ENCODE results near the gene PHF14. TPM values are rescaled to one million over a fixed set of nuclear protein-coding genes. Genes with fewer than 3 reads are reported as not detected.
"Not testable (repeated sequence)": the region's sequence is repeated elsewhere in the genome, so short reads cannot be mapped to it uniquely, and the experiment has no call there.

Gene PHF14
- total and polyA plus RNA-seq, 4 donors = 6.9 to 24.4 (median 15.3) TPM

DNA sequence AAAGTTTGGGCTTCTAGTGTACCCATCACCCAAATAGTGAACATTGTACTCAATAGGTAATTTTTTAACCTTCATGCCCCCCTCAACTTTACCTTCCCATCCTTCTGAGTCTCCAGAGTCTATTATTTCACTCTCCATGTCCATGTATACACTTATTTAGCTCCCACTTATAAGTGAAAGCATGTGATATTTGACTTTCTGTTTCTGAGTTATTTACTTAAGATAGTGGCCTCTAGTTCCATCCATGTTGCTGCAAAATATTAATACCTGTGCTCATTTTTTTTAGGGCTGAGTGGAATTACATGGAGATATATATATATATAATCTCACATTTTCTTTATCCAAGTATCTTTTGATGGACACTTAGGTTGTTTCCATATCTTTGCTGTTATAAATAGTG lies 21.1 kb upstream of the PHF14 start:
- H3K9ac ChIP-seq (ENCODE audit: low read depth in 1 of 2, low read length in 2 of 2) = no peak overlapping the region
- TF ChIP-seq, protein P1, sequence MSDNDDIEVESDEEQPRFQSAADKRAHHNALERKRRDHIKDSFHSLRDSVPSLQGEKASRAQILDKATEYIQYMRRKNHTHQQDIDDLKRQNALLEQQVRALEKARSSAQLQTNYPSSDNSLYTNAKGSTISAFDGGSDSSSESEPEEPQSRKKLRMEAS (IDR thresholded peaks at IDR 0.05) = no peak
- TF ChIP-seq JUND (IDR thresholded peaks at IDR 0.05) = no peak
- no peaks in the 10 kb centered on the region for H3K9me3 ChIP-seq (ENCODE audit: control insufficient read depth in 4 of 4, low read length in 3 of 4)
- no peak overlapping the region for H3K27ac ChIP-seq (ENCODE audit: low read depth in 1 of 2, low read length in 2 of 2)
- H3K4me1 ChIP-seq (ENCODE audit: control insufficient read depth in 4 of 4, insufficient read depth in 4 of 4, low read length in 3 of 4) = no peaks in the 10 kb centered on the region
- H3K36me3 ChIP-seq (ENCODE audit: control insufficient read depth in 4 of 4, insufficient read depth in 3 of 4, low read depth in 1 of 4, low read length in 3 of 4) = no peaks in the 10 kb centered on the region
- H3K27me3 ChIP-seq (ENCODE audit: control insufficient read depth in 4 of 4, insufficient read depth in 4 of 4, low read length in 3 of 4) = no peaks in the 10 kb centered on the region
- DNase-seq (ENCODE audit: low spot score) = no peak
- H3K4me3 ChIP-seq (ENCODE audit: low read depth in 1 of 3, low read length in 3 of 3) = no peak overlapping the region

DNA sequence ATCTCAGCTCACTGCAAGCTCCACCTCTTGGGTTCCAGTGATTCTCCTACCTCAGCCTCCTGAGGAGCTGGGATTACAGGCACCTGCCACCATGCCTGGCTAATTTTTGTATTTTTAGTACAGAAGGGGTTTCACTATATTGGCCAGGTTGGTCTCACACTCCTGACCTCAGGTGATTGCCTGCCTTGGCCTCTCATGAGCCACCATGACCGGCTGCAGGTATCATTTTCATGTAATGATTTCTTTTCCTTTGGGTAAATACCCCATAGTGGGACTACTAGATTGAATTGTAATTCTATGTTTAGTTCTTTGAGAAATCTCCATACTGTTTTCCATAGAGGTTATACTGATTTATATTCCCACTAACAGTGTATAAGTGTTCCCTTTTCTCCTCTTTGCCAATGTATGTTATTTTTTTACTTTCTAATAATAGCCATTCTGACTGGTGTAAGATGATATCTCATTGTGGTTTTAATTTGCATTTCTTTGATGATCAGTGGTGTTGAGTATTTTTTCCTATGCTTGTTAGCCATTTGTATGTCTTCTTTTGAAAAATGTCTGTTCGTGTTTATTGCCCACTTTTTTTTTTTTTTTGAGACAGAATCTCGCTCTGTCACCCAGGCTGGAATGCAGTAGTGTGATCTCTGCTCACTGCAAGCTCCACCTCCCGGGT lies 20.5 kb upstream of the PHF14 start:
- H3K9ac ChIP-seq (ENCODE audit: low read depth in 1 of 2, low read length in 2 of 2); H3K4me3 ChIP-seq (ENCODE audit: low read depth in 1 of 3, low read length in 3 of 3); H3K27ac ChIP-seq (ENCODE audit: low read depth in 1 of 2, low read length in 2 of 2); H3K36me3 ChIP-seq (ENCODE audit: control insufficient read depth in 4 of 4, insufficient read depth in 3 of 4, low read depth in 1 of 4, low read length in 3 of 4); H3K27me3 ChIP-seq (ENCODE audit: control insufficient read depth in 4 of 4, insufficient read depth in 4 of 4, low read length in 3 of 4); H3K9me3 ChIP-seq (ENCODE audit: control insufficient read depth in 4 of 4, low read length in 3 of 4); DNase-seq (ENCODE audit: low spot score); H3K4me1 ChIP-seq (ENCODE audit: control insufficient read depth in 4 of 4, insufficient read depth in 4 of 4, low read length in 3 of 4): not testable (repeated sequence)
- WGBS = 88% methylated on average over 4 of the region's 4 CpGs

DNA sequence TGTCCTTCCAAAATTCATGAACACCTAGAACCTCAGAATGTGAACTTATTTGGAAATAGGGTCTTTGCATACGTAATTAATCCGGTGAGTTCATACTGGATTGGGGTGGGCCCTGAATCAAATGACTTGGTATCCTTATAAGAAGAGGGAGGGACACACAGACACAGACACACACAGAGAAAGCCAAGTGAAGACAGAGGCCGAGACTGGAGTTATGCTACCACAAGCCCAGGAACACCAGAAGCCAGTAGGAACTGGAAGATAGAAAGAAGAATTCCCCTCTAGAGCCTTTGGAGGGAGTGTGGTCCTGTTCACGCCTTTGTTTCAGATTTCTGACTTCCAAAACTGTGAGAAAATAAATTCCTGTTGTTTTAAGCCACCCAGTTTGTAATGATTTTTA lies 17.1 kb upstream of the PHF14 start:
- H3K4me1 ChIP-seq (ENCODE audit: control insufficient read depth in 4 of 4, insufficient read depth in 4 of 4, low read length in 3 of 4) = no peaks in the 10 kb centered on the region
- H3K27me3 ChIP-seq (ENCODE audit: control insufficient read depth in 4 of 4, insufficient read depth in 4 of 4, low read length in 3 of 4) = no peaks in the 10 kb centered on the region
- H3K4me3 ChIP-seq (ENCODE audit: low read depth in 1 of 3, low read length in 3 of 3) = no peak overlapping the region
- no peaks in the 10 kb centered on the region for H3K9me3 ChIP-seq (ENCODE audit: control insufficient read depth in 4 of 4, low read length in 3 of 4)
- DNase-seq (ENCODE audit: low spot score) = no peak
- 93% methylated on average over 4 of the region's 4 CpGs for WGBS
- H3K27ac ChIP-seq (ENCODE audit: low read depth in 1 of 2, low read length in 2 of 2) = no peak overlapping the region
- H3K36me3 ChIP-seq (ENCODE audit: control insufficient read depth in 4 of 4, insufficient read depth in 3 of 4, low read depth in 1 of 4, low read length in 3 of 4) = no peaks in the 10 kb centered on the region
- no peak overlapping the region for H3K9ac ChIP-seq (ENCODE audit: low read depth in 1 of 2, low read length in 2 of 2)
- TF ChIP-seq JUND (IDR thresholded peaks at IDR 0.05) = no peak
- TF ChIP-seq, protein P2, sequence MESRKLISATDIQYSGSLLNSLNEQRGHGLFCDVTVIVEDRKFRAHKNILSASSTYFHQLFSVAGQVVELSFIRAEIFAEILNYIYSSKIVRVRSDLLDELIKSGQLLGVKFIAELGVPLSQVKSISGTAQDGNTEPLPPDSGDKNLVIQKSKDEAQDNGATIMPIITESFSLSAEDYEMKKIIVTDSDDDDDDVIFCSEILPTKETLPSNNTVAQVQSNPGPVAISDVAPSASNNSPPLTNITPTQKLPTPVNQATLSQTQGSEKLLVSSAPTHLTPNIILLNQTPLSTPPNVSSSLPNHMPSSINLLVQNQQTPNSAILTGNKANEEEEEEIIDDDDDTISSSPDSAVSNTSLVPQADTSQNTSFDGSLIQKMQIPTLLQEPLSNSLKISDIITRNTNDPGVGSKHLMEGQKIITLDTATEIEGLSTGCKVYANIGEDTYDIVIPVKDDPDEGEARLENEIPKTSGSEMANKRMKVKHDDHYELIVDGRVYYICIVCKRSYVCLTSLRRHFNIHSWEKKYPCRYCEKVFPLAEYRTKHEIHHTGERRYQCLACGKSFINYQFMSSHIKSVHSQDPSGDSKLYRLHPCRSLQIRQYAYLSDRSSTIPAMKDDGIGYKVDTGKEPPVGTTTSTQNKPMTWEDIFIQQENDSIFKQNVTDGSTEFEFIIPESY (IDR thresholded peaks at IDR 0.05) = no peak
- TF ChIP-seq EGR1 (IDR thresholded peaks at IDR 0.05; ENCODE audit: low read depth in 2 of 2) = no peak

DNA sequence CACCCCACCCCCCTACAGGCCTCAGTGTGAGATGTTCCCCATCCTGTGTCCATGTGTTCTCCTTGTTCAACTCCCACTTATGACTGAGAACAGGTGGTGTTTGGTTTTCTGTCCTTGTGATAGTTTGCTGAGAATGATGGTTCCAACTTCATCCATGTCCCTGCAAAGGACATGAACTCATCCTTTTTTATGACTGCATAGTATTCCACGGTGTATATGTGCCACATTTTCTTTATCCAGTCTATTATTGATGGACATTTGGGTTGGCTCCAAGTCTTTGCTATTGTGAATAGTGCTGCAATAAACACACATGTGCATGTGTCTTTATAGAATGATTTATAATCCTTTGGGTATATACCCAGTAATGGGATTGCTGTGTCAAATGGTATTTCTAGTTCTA lies 13.4 kb upstream of the PHF14 start:
- H3K4me1 ChIP-seq (ENCODE audit: control insufficient read depth in 4 of 4, insufficient read depth in 4 of 4, low read length in 3 of 4); H3K27me3 ChIP-seq (ENCODE audit: control insufficient read depth in 4 of 4, insufficient read depth in 4 of 4, low read length in 3 of 4); H3K27ac ChIP-seq (ENCODE audit: low read depth in 1 of 2, low read length in 2 of 2): not testable (repeated sequence)

GRCh38 chr7:10965016-10965415 lies 8.7 kb upstream of the PHF14 start:
- H3K27ac ChIP-seq (ENCODE audit: low read depth in 1 of 2, low read length in 2 of 2); H3K9me3 ChIP-seq (ENCODE audit: control insufficient read depth in 4 of 4, low read length in 3 of 4); H3K9ac ChIP-seq (ENCODE audit: low read depth in 1 of 2, low read length in 2 of 2); H3K36me3 ChIP-seq (ENCODE audit: control insufficient read depth in 4 of 4, insufficient read depth in 3 of 4, low read depth in 1 of 4, low read length in 3 of 4); H3K4me3 ChIP-seq (ENCODE audit: low read depth in 1 of 3, low read length in 3 of 3); H3K4me1 ChIP-seq (ENCODE audit: control insufficient read depth in 4 of 4, insufficient read depth in 4 of 4, low read length in 3 of 4); H3K27me3 ChIP-seq (ENCODE audit: control insufficient read depth in 4 of 4, insufficient read depth in 4 of 4, low read length in 3 of 4); DNase-seq (ENCODE audit: low spot score): not testable (repeated sequence)
- 95% methylated on average over 4 of the region's 4 CpGs for WGBS

More for the DNA sequence above, 13.4 kb upstream of the PHF14 start:
- H3K36me3 ChIP-seq (ENCODE audit: control insufficient read depth in 4 of 4, insufficient read depth in 3 of 4, low read depth in 1 of 4, low read length in 3 of 4); H3K9me3 ChIP-seq (ENCODE audit: control insufficient read depth in 4 of 4, low read length in 3 of 4); DNase-seq (ENCODE audit: low spot score); H3K9ac ChIP-seq (ENCODE audit: low read depth in 1 of 2, low read length in 2 of 2); H3K4me3 ChIP-seq (ENCODE audit: low read depth in 1 of 3, low read length in 3 of 3): not testable (repeated sequence)
- WGBS = 81% methylated on average over 1 of the region's 1 CpG
